CD4-positive, alpha-beta T cell treated with Interleukin-12 subunit alpha and Interleukin-12 subunit beta, for 1 hour (primary cell): ENCODE results near the gene DCC.

Experiments used
- DNase-seq: peaks from one replicate; pipeline ENCODE4 v3.0.0-alpha.2; 2020

The DCC gene

GRCh38 chr18:53543711-53544110 lies 1203.7 kb downstream of the DCC start:
- no peak for DNase-seq

GRCh38 chr18:53544917-53545316 lies 1204.9 kb downstream of the DCC start:
- DNase-seq = no peak

- no peak for DNase-seq
Measured at GRCh38 chr18:53551868-53552426, 1212.0 kb downstream of the DCC start.

GRCh38 chr18:53553030-53553429 lies 1213.0 kb downstream of the DCC start:
- DNase-seq = no peak

- no peak for DNase-seq
Measured at GRCh38 chr18:53556450-53556849, 1216.5 kb downstream of the DCC start.

GRCh38 chr18:53560546-53560945 lies 1220.5 kb downstream of the DCC start:
- DNase-seq = no peak

GRCh38 chr18:53566626-53567025 lies 1226.6 kb downstream of the DCC start:
- no peak for DNase-seq

- peak; percentile 13 for DNase-seq
Measured at GRCh38 chr18:53567929-53568574, 1228.1 kb downstream of the DCC start.
